GM19025 (cell line): ENCODE results near the gene FLVCR1.
"Not testable (repeated sequence)": the region's sequence is repeated elsewhere in the genome, so short reads cannot be mapped to it uniquely, and the experiment has no call there.

Source experiments
- ATAC-seq: cut with Tn5 transposase; IDR thresholded peaks from one replicate; pipeline ENCODE4 v1.9.1; 2021; ENCODE audit warnings: mild to moderate bottlenecking, low read depth, moderate library complexity; ENCODE audit not compliant: unreplicated experiment

The FLVCR1 gene

DNA sequence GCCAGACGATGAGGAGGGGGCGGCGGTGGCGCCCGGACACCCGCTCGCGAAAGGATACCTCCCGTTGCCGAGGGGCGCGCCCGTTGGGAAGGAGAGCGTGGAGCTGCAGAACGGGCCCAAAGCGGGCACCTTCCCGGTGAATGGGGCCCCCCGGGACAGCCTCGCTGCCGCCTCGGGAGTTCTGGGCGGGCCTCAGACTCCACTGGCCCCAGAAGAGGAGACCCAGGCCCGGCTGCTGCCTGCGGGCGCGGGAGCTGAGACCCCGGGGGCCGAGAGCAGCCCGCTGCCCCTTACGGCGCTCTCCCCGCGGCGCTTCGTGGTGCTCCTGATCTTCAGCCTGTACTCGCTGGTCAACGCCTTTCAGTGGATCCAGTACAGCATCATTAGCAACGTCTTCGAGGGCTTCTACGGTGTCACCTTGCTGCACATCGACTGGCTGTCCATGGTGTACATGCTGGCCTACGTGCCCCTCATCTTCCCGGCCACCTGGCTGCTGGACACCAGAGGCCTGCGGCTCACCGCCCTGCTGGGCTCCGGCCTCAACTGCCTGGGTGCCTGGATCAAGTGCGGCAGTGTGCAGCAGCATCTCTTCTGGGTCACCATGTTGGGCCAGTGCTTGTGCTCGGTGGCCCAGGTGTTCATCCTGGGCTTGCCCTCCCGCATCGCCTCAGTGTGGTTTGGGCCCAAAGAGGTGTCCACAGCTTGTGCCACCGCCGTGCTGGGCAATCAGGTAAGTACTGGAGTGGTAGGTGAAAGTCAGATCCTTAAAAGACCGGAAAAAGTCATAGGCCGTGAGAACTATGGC is 588 bp downstream of the FLVCR1 start:
- peak; percentile 4 for ATAC-seq

DNA sequence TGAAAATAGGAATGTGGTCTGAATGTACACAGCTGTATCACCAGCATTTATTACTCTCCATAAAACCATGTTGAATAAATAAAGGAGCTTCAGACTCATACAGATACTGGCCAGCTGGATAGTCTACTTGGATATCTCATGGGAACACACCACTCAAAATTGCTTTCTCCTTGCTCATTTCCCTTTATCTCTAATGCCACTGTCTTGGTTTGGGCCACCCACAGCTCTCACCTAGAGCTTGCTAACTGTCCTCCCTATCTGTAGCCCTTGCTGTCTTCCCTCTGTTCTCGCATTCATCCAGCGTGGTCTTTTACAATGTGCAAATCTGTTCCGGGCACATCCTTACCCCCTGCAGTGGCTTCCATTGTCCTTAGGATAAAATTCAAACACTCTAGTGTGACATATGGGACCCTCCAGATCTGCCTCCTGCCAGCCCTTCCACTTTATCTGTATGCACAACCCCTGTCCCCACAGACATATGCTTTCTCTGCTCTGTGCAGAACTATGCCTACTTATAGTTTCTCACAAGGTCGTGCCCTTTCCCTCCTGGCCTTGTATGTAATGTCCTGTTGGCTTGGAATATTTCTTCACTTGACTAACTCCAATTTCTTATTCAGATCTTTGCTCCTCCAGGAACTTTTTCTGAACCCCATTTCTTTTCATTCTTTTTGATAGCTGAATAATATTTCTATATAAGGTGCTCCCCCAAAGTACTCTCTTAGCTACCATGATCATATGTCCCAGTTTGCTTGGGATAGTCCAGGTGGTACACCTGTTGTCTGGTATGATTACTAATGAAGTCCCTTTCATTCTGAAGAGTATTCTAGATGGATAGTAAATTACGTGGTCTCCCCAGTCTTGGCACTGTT is 2.9 kb downstream of the FLVCR1 start:
- no peak for ATAC-seq

DNA sequence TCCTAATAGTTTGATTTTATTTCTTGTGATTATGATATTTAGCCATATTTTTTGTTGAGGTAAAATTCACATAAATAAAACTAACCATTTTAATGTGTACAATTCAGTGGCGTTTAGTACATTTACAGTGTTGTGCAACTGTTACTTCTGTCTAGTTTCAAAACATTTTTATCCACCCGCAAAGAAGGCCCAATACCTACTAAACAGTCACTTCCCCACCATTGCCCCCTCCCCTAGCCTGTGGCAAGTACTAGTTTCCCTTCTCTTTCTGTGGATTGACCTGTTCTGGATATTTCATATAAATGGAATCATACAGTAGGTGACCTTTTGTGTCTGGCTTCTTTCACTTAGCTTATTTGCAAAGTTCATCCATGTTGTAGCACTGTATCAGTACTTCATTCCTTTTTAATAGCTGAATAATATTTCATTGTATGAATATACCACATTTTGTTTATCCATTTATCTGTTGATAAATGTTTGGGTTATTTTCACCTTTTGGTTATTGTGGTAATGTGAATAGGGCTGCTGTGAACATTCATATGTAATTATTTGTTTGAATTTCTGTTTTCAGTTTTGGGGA is 4.1 kb downstream of the FLVCR1 start:
- ATAC-seq = no peak

DNA sequence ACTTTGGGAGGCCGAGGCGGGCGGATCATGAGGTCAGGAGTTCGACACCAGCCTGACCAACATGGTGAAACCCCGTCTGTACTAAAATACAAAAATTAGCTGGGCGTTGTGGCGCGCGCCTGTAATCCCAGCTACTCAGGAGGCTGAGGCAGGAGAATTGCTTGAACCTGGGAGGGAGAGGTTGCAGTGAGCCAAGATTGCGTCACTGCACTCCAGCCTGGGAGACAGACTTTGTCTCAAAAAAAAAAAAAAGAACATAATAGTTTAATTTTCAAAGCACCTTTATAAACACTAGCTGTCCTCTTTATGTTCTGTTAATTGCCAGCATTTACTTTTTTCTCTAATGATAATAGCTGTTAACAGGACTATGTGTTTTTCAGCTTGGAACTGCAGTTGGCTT is 5.3 kb downstream of the FLVCR1 start:
- ATAC-seq = not testable (repeated sequence)

DNA sequence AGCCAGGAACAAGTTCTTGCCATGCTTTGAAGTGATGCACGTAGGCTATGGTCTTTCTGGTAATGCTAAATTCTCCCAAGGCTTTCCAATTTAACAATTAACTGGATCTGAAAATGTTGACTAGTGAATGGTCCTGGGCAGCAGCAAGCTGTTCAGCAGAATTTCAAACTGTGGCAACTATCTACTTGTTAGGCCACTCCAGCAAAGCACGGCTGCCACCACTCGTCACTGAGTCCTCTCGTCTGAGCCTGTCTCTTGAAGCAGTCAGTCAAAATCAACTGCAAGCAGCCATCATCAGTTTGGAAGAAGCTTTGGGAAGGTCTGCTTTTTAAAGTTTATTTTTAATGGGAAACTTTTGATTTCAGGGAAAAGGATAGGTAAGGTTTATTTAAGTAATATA is 6.1 kb downstream of the FLVCR1 start:
- no peak for ATAC-seq

DNA sequence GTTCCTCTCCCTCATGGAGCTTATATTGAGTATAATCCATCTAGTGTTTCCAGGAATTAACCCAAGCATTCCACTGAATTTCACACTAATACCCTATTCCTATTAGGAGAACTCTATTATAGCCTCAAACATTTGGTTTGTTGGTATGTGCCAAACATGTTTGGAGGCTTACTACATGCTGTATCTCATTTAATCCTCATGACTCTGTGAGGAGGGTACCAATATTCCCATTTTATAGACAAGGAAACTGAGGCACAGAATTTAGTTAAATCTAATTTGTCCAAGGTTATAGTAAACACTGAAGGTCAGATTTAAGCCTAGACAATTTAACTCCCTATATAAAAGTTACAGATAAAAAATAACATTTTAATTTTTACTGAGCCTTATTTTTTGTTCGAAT is 9.1 kb downstream of the FLVCR1 start:
- no peak for ATAC-seq

DNA sequence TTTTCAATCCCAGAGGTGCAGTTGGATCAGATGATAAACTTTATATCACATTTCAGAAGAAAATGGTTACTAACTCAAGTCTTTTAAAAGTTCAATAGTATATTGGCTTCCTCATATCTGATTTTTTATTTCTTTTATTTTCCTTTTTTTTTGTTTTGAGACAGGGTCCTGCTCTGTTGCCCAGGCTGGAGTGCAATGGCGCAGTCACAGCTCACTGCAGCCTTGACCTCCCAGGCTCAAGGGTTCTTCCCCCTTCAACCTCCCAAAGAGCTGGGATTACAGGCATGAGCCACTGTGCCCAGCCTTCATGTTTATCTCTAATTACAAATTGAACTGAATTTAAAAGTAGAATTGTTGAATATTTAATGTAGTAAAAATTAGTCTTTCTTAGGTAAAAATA is 13.9 kb downstream of the FLVCR1 start:
- no peak for ATAC-seq

DNA sequence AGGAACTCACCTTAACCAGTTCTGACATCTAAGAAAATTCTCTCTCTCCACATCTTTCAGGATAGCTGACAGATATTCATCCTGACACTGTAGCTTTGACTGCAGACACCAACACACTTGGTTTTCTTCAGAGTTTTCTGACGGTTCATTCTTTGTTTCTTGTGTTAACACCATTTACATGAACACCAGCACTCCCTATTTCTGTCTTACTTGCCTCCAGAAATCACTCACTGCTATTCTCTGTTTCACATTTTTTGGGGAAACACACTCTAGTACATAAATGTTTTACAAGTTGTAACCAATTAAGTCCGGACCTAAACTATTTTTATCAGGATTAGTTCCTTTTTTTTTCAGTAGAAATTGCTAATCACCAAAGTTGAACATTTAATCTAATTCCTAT is 15.4 kb downstream of the FLVCR1 start:
- peak; percentile 73 for ATAC-seq

DNA sequence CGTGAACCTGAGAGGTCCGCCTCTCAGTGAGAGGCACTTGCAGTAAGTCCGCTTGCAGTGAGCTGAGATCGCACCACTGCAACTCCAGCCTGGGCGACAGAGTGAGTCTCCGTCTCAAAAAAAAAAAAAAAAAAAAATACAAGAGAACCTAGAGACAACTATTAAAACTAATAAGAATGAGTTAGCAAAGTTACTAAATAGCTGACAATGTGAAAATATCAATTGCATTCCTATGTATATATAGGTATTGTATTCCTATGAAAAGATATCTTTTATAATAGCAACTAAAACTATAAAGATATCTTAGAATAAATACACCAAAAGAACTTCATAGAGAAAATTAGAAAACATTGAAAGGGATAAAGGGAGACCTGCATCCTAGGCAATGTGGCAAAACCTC is 20.3 kb downstream of the FLVCR1 start:
- ATAC-seq = no peak

DNA sequence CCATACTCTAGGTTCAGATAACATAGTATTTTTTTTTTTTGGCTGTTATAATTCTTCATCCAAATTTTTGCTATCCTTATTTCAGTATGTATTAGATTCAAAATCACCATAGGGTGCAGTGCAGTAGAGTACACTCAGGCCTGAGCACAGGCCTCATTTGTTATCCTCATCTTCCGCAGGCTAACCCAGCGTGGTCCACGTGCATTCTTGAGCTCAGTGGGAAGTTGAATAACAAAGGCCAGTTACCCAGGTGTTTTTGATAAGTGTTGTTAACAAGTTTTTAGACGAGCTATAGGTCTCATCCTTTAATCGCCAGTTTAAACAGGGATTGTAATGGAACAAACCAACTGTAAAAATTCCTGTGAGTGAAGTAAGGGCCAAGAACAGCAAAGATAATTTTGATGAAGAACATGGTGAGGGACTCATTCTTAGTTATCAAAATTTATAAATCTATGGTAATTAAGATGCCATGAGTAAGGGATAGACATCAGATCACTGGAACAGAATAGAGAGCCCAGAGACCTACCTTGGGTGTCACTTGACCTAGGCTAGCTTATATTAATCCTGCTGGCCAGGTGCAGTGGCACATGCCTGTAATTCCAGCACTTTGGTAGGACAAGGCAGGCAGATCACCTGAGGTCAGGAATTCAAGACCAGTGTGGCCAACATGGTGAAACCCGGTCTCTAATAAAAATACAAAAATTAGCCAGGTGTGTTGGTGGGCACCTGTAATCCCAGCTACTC is 22.0 kb downstream of the FLVCR1 start:
- ATAC-seq = no peak

DNA sequence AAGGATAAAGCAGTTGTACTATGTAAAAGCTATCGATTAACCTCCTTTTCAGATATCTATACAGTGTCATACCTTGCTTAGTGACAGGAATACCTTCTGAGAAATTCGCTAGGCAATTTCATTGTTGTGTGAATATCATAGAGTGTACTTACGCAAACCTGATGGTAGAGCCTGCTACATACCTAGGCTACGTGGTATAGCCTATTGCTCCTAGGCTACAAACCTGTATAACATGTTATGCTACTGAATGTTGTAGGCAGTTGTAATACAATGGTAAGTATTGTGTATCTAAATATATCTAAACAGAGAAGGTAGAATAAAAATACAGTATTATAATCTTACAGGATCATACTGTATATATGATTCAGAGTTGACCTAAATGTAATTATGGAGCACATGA is 26.5 kb downstream of the FLVCR1 start:
- ATAC-seq = no peak

DNA sequence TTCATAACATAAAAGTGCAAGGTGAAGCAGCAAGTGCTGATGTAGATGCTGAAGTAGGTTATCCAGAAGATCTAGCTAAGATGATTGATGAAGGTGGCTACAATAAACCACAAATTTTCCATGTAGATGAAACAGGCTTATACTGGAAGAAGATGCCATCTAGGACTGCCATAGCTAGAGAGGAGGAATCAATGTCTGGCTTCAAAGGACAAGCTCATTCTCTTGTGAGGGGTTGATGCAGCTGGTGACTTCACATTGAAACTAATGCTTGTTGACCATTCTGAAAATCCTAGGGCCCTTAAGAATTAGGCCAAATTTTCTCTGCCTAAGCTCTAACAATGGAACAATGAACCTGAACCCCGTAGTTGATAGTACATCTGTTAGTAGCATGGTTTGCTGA is 34.0 kb downstream of the FLVCR1 start:
- no peak for ATAC-seq

DNA sequence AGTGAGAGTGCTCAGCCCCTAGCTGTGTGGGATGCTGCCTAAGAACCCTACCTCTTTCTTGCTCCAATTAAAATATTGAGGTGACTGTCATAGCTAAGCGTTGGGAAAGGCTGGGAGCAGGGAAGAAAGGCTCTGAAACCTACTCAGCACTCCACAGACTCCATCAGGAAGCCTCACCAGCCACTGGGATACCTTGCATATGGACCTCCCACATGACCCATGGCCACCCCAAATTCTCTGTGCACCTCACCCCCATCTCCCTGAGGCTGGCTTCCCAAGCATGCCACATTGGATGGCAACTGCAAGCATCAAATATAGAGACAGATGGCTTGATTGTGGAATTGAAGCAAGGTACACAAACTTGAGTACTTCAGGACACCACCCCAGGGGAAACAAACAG is 41.8 kb downstream of the FLVCR1 start:
- ATAC-seq = no peak

DNA sequence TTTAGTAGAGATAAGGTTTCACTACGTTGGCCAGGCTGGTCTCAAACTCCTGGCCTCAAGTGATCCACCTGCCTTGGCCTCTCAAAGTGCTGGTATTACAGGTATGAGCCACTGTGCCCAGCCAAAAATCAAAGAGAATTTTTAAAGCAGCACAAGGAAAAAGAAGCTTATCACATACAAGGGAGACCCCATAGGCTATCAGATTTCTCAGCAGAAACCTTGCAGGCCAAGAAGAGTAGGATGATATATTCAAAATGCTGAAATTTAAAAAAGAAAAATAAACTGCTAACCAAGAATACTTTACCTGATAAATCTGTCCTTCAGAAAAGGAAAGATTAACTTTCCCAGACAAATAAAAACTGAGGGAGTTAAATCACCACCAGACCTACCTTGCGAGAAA is 43.2 kb downstream of the FLVCR1 start:
- no peak for ATAC-seq

DNA sequence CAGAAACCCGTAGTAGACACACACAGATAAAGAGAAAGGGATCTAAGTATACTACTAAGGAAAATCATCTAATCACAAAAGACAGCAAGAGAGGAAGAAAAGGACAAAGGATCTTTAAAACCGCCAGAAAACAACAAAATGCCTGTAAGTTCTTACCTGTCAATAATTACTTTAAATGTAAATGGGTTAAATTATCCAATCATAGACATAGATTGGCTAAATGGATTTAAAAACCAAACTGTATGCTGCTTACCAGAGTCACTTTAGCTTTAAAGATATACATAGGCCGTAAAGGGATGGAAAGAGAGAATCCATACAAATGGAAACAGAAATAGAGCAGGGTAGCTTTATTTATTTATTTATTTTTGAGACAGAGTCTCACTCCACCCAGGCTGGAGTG is 44.0 kb downstream of the FLVCR1 start:
- ATAC-seq = no peak

DNA sequence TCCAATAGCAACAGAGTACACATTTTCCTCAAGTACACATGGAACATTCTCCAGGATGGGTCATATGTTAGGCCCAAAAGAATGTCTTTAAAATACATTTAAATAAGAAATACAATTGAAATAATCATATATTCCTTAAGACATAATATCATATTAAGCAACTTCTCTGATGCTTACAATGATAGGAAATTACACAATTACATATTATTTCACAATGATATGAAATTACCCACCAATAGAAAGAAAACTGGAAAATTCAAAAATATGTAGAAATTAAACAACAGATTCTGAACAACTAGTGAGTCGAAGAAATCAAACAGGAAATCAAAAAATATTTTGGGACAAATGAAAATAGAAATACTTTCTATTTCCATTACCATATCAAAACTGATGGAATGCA is 45.6 kb downstream of the FLVCR1 start:
- ATAC-seq = no peak

DNA sequence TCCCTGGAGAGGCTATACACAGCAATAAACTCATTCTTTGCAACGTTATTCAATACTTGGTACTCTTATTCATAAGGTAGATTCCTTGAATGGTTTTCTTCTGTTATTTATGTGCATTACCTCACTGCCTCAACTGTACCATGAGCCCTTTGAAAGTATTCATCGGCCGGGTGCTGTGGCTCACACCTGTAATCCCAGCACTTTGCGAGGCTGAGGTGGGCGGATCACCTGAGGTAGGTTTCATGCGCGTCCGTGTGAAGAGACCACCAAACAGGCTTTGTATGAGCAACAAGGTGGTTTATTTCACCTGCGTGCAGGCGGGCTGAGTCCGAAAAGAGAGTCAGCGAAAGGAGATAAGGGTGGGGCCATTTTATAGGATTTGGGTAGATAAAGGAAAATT is 50.0 kb downstream of the FLVCR1 start:
- ATAC-seq = not testable (repeated sequence)

DNA sequence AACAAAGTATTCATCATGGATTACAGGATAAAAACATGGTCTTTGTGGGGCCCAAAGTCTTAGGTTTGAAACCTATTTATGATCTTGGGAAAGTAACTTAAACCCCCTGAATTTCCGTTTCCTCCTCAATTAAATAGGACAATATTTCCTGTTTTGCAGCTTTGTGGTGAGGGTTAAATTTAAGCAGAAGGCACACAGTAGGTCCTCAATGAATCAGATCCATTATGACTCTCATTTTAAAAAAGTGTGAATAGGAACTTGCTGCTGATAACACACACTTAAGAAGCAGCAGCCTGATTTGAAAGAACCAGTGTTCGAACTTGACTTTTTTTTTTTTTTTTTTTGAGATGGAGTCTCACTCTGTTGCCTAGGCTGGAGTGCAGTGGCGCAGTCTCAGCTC is 50.9 kb downstream of the FLVCR1 start:
- ATAC-seq = no peak

DNA sequence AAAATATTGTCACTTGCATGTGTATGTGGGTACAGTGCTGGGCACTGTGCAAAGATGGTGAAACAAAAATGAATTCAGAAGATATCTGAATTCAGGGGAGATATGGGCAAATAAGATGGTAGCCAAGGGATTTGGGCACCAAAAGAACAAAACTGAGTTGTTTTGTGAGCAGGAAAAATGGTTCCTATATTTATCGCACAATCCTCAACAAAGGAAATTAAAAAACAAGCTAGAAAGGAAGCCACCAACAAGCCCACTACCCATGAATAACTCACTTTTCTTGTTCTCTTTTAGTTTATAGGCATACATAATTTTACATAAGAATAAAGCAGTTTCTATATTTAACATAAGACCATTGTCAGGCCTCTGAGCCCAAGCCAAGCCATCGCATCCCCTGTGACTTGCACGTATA is 51.6 kb downstream of the FLVCR1 start:
- ATAC-seq = no peak

DNA sequence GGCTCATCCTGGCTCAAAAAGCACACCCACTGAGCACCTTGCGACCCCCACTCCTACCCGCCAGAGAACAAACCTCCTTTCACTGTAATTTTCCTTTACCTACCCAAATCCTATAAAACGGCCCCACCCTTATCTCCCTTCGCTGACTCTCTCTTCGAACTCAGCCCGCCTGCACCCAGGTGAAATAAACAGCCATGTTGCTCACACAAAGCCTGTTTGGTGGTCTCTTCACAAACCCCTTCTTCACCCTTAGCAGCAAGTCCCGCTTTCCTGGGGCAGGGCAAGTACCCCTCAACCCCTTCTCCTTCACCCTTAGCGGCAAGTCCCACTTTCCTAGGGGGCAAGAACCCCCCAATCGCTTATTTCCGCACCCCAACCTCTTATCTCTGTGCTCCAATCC is 52.1 kb downstream of the FLVCR1 start:
- ATAC-seq = not testable (repeated sequence)

DNA sequence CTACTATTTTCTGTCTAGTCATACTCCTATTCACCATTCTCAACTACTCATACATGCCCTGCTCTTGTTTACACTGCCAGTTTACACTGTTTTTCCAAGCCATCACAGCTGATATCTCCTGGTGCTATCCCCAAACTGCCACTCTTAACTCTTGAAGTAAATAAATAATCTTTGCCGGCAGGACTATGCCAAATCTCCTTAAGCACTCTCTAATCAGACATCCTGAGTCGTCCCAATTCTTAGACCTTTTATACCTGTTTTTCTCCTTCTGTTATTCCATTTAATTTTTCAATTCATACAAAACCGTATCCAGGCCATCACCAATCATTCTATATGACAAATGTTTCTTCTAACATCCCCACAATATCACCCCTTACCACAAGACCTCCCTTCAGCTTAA is 55.6 kb downstream of the FLVCR1 start:
- ATAC-seq = not testable (repeated sequence)
